T-helper 1 cell treated with Interleukin-12 subunit alpha and Interleukin-12 subunit beta and Interleukin-4 antibody, amounts not matched to agents 30 μg/mL and 1 μg/mL, for 36 hours (primary cell): ENCODE results near the gene ZBTB3.
A peak's percentile ranks its signal among the peaks of the same experiment; 100 is the strongest.
"Not testable (repeated sequence)": the region's sequence is repeated elsewhere in the genome, so short reads cannot be mapped to it uniquely, and the experiment has no call there.

Experiments
- H3K27ac Mint-ChIP-seq: one replicate; pipeline ENCODE4 v1.8.0; 2021; ENCODE audit warnings: mild to moderate bottlenecking, mixed read lengths
- H3K27me3 Mint-ChIP-seq: one replicate; pipeline ENCODE4 v1.8.0; 2021; ENCODE audit warnings: low read depth, mixed read lengths
- H3K36me3 Mint-ChIP-seq: one replicate; pipeline ENCODE4 v1.8.0; 2021; ENCODE audit warnings: low read depth, mixed read lengths
- H3K4me1 Mint-ChIP-seq: one replicate; pipeline ENCODE4 v1.8.0; 2021; ENCODE audit warnings: low read depth, mixed read lengths
- H3K4me3 Mint-ChIP-seq: one replicate; pipeline ENCODE4 v1.8.0; 2021; ENCODE audit warnings: mild to moderate bottlenecking, moderate library complexity, mixed read lengths
- H3K9me3 Mint-ChIP-seq: one replicate; pipeline ENCODE4 v1.8.0; 2021; ENCODE audit warnings: mixed read lengths

The ZBTB3 gene

DNA sequence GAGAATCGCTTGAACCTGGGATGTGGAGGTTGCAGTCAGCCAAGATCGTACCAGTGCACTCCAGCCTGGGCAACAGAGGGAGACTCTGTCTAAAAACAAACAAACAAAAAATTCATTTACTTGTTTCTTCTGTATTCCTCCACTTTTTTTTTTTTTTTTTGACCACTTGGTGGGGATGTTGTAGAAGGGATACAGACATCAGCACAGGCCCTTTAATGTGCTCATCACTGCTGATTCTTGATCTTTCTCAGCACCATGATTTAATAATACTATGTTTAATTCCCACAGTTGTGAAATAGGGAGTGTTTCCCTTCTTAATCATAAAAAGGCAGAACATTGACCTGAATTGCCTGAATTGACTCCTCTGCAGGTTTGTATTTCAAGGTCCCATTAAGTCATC lies 21.1 kb downstream of the ZBTB3 start:
- Mint-ChIP-seq H3K27ac (no peak overlapping the region), H3K4me3 (no peak overlapping the region), H3K4me1 (peaks cover 21% of the 10 kb centered on the region), H3K36me3 (peaks cover 30% of the 10 kb centered on the region), H3K27me3 (no peaks in the 10 kb centered on the region), H3K9me3 (no peaks in the 10 kb centered on the region)

- H3K27ac Mint-ChIP-seq, H3K9me3 Mint-ChIP-seq, H3K27me3 Mint-ChIP-seq: not testable (repeated sequence)
- Mint-ChIP-seq H3K4me1 (peaks cover 25% of the 10 kb centered on the region), H3K36me3 (peaks cover 37% of the 10 kb centered on the region), H3K4me3 (peak overlapping the region; percentile 97)
Observed at GRCh38 chr11:62730076-62730475, 23.9 kb downstream of the ZBTB3 start.

DNA sequence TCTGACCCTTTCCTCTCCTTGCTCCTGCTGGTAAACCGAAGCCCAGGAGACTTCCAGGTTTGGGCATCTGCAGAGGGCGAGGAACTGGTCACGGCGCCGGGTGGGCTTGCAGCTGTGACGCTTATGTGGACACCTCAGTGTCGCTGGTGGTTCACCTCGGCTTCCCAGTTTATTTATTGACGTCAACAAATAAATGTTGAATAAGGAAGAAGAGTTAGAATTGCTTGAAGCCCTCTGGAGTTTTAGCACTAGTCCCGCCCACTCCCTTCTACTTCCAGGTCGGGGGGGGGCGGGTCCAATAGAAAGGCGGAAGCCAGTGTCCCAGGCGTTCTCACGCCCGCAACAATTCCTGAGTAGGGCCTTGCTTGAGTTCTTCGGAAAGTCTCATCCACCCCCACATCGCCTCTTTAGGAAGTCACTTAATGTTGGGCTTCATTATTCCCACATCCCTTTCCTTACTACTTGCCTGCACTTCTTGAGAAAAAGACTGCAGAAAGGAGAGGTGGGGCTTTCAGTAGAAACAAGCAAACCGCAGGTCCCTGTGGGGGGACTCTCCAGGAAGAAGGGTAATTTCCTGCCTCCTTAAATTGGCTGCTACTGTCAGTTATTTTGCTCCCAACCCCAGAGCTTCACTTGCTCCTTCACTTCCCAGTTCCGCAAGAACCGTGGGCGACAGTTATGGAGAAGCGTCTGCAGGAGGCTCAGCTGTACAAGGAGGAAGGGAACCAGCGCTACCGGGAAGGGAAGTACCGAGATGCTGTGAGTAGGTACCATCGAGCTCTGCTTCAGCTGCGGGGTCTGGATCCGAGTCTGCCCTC lies 25.6 kb downstream of the ZBTB3 start, which contains the start of gene TTC9C:
TSS of gene TTC9C (plus strand) at position 316 of the 818 bp plus-strand sequence. CDS start at position 679, 363 bp downstream.
- peaks cover 47% of the 10 kb centered on the region for H3K36me3 Mint-ChIP-seq
- peaks cover 40% of the 10 kb centered on the region for H3K4me1 Mint-ChIP-seq
- peak within 1 kb of the TSS; percentile 97 for H3K4me3 Mint-ChIP-seq
- H3K27ac Mint-ChIP-seq: peak within 1 kb of the TSS; percentile 99
- H3K27me3 Mint-ChIP-seq: no peaks in the 10 kb centered on the region
- H3K9me3 Mint-ChIP-seq: no peaks in the 10 kb centered on the region

- Mint-ChIP-seq H3K27me3 (no peaks in the 10 kb centered on the region), H3K4me3 (peak overlapping the region; percentile 97), H3K27ac (peak overlapping the region; percentile 99), H3K9me3 (no peaks in the 10 kb centered on the region), H3K36me3 (peaks cover 45% of the 10 kb centered on the region), H3K4me1 (peaks cover 36% of the 10 kb centered on the region)
Observed at GRCh38 chr11:62727872-62728170, 26.1 kb downstream of the ZBTB3 start.

DNA sequence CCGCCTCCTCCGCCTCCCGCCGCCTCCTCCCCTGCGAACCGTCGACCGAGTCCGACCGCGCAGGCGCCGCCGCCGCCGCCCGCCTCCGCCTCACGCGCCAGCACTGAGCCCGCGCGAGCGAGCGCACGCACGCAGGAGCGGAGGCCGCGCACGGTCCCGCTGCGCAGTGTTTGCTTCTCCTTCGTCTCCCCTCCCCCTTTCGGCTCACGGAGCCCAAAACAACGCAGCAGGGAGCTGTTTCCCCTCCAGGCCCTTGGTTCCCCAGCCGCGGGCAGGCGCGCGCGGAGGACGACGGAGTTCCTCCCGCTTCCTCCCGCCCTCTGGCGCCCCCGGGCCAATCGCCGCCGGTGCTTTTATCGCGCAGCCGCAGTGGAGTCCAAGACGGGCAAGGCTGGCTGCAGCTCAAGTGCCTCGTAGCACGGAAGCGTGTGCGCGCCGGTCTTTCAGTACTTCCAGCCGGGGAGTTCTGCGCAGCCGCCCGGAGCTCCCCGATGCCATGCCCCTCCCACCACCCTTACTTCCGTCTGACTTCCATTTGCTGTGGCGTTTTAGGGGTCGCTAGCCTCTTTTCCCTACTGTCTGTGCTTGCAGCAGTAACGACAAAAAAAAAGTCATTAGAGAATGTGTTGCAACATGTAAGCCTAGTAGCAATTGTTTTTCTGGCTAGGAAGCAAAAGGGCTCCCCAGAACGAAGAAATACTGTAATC lies 26.6 kb downstream of the ZBTB3 start, which contains the start of gene HNRNPUL2:
TSS of gene HNRNPUL2 (minus strand) at position 293 of the 707 bp plus-strand sequence. CDS start 301 bp downstream, outside the sequence.
- Mint-ChIP-seq H3K4me3 (peak within 1 kb of the TSS; percentile 97), H3K27ac (peak within 1 kb of the TSS; percentile 99), H3K27me3 (no peaks in the 10 kb centered on the region), H3K36me3 (peaks cover 48% of the 10 kb centered on the region), H3K4me1 (peaks cover 39% of the 10 kb centered on the region), H3K9me3 (no peaks in the 10 kb centered on the region)

- Mint-ChIP-seq H3K9me3 (no peaks in the 10 kb centered on the region), H3K36me3 (peaks cover 53% of the 10 kb centered on the region), H3K27me3 (no peaks in the 10 kb centered on the region), H3K4me1 (peaks cover 43% of the 10 kb centered on the region), H3K4me3 (peak overlapping the region; percentile 97), H3K27ac (peak overlapping the region; percentile 99)
Observed at GRCh38 chr11:62726915-62727164, 27.1 kb downstream of the ZBTB3 start.

- peaks cover 56% of the 10 kb centered on the region for H3K36me3 Mint-ChIP-seq
- peaks cover 44% of the 10 kb centered on the region for H3K4me1 Mint-ChIP-seq
- no peaks in the 10 kb centered on the region for H3K27me3 Mint-ChIP-seq
- H3K4me3 Mint-ChIP-seq: peak overlapping the region; percentile 97
- H3K9me3 Mint-ChIP-seq: no peaks in the 10 kb centered on the region
- H3K27ac Mint-ChIP-seq: peak overlapping the region; percentile 99
Observed at GRCh38 chr11:62726156-62726914, 27.6 kb downstream of the ZBTB3 start.

DNA sequence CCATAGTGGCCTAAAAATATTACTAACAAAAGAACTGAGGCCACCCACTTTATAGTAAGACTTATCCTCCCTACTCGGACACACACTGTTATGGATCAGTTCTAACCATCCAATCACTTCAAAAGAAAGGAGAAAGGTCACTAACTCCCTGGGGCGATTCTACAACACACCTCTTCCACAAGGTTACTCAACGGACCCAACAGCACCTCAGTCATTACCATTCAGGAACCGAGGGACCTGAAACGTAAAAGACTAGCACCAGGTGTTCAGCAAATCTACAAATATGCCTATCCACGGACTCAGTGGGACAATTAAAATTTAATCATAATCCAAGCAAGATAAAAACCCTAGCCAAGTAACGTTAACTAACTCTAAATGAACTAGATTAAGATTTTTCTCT lies 28.3 kb downstream of the ZBTB3 start:
- Mint-ChIP-seq H3K27ac (peak overlapping the region; percentile 73), H3K4me3 (peak overlapping the region; percentile 97), H3K27me3 (no peaks in the 10 kb centered on the region), H3K36me3 (peaks cover 59% of the 10 kb centered on the region), H3K9me3 (no peaks in the 10 kb centered on the region), H3K4me1 (peaks cover 46% of the 10 kb centered on the region)

DNA sequence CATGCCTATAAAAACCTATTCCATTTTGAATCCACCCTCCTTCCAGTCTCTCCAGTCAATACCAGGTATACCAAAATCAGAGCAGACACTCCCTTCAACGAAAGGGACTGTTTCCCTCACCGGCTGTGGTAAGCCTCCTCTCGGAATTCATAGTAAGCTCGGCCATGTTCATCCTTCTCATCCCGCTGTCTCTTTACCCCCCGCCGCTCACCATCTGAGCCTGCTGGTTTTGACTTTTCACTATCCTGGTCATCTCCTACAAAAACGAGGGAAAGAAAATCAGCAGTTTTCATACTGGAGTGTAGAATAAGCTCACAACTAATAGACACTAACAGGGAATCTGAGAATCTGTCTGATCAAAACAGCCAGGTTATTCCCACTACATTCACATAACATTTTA lies 29.8 kb downstream of the ZBTB3 start:
- Mint-ChIP-seq H3K27ac (no peak overlapping the region), H3K9me3 (no peaks in the 10 kb centered on the region), H3K4me3 (peak overlapping the region; percentile 97), H3K4me1 (peaks cover 50% of the 10 kb centered on the region), H3K27me3 (no peaks in the 10 kb centered on the region), H3K36me3 (peaks cover 67% of the 10 kb centered on the region)

- Mint-ChIP-seq H3K27ac (no peak overlapping the region), H3K9me3 (no peaks in the 10 kb centered on the region), H3K4me3 (no peak overlapping the region), H3K4me1 (peaks cover 56% of the 10 kb centered on the region), H3K27me3 (no peaks in the 10 kb centered on the region), H3K36me3 (peaks cover 75% of the 10 kb centered on the region)
Observed at GRCh38 chr11:62721994-62722393, 32.0 kb downstream of the ZBTB3 start.

- Mint-ChIP-seq H3K36me3 (peaks cover 84% of the 10 kb centered on the region), H3K9me3 (no peaks in the 10 kb centered on the region), H3K27ac (peak overlapping the region; percentile 34), H3K4me1 (peaks cover 62% of the 10 kb centered on the region), H3K4me3 (no peak overlapping the region), H3K27me3 (no peaks in the 10 kb centered on the region)
Observed at GRCh38 chr11:62719302-62719978, 34.5 kb downstream of the ZBTB3 start.

GRCh38 chr11:62716816-62717215 lies 37.1 kb downstream of the ZBTB3 start:
- Mint-ChIP-seq H3K27ac (no peak overlapping the region), H3K36me3 (peaks cover 79% of the 10 kb centered on the region), H3K9me3 (no peaks in the 10 kb centered on the region), H3K27me3 (no peaks in the 10 kb centered on the region), H3K4me1 (peaks cover 66% of the 10 kb centered on the region), H3K4me3 (no peak overlapping the region)

DNA sequence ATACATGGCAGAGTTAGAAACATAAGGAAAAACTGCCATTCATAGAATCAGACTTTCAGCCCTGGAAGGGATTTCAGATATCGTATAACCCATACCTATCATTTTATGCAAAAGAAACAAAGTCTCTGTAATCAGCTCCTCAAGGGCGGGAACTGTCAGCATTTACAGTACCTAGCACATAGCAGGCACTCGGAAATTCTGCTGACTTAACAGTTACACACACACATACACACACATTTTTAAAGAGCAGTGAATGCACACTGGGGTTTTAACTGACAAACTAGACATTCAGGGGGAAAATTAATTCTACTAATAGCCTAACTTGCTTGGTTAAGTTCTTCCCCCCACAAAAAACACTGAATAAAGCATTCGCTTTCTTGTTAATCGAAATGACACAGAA lies 37.8 kb downstream of the ZBTB3 start:
- Mint-ChIP-seq H3K9me3 (no peaks in the 10 kb centered on the region), H3K4me3 (no peak overlapping the region), H3K27ac (no peak overlapping the region), H3K27me3 (no peaks in the 10 kb centered on the region), H3K36me3 (peaks cover 73% of the 10 kb centered on the region), H3K4me1 (peaks cover 62% of the 10 kb centered on the region)
